ENCODE data around the gene UIMC1. TPM values are rescaled to one million over a fixed set of nuclear protein-coding genes. Genes with fewer than 3 reads are reported as not detected.

The UIMC1 gene
- total RNA-seq, 1 donor from 2014 or later, result 40.9 TPM

DNA sequence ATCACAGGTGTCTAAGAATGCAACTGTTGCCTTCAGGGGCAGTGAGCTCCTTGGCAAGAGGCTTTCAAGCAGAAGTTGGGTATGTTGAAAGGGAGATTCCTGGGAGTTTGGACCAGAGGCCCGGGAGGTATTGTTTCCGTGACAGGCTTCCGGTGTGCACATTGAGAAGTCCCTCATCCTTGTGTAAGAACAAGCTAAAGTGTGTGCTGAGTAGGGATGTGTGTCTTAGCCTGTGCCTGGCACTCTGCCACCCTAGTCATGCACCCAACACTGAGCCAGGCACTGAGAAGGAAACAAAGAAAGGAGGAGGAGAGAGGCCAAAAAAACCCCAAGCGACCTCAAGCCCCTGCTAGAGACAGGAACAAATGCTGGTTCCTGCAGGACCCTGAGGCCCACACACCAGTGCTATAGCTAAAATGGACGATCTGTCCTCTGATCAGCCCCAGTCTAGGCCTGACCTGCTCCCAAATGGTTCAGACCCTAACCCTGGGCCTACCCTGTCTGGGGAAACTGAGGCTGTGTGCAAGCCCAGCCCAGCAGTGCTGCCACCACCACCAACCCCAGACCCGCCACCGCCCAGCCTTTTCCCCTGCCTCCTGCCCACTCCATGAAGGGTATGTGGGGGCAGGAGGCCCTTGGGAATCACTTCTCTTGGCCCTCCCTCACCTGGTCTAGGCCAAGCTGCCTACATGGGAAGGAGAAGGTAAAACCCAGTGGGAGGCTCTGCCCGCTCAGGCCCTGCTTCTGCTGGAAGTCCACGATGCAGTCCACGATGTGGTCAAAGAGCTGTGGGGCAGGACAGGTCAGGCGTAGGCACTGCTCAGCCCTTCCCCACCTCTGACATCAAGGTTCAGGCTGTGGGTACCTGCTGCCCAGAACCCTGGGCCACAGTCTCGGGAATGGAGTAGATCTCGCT, 120.0 kb downstream of the UIMC1 start:
- Mint-ChIP-seq H3K27me3 (ENCODE audit: unreplicated experiment) (peaks cover 20% of the 10 kb centered on the region), H3K27ac (ENCODE audit: unreplicated experiment) (no peak overlapping the region), H3K4me1 (ENCODE audit: unreplicated experiment) (peaks cover 15% of the 10 kb centered on the region), H3K36me3 (ENCODE audit: low read depth, unreplicated experiment) (peaks cover 8% of the 10 kb centered on the region), H3K9me3 (ENCODE audit: unreplicated experiment) (no peaks in the 10 kb centered on the region), H3K4me3 (ENCODE audit: unreplicated experiment) (no peak overlapping the region)
- TF ChIP-seq, protein P1, sequence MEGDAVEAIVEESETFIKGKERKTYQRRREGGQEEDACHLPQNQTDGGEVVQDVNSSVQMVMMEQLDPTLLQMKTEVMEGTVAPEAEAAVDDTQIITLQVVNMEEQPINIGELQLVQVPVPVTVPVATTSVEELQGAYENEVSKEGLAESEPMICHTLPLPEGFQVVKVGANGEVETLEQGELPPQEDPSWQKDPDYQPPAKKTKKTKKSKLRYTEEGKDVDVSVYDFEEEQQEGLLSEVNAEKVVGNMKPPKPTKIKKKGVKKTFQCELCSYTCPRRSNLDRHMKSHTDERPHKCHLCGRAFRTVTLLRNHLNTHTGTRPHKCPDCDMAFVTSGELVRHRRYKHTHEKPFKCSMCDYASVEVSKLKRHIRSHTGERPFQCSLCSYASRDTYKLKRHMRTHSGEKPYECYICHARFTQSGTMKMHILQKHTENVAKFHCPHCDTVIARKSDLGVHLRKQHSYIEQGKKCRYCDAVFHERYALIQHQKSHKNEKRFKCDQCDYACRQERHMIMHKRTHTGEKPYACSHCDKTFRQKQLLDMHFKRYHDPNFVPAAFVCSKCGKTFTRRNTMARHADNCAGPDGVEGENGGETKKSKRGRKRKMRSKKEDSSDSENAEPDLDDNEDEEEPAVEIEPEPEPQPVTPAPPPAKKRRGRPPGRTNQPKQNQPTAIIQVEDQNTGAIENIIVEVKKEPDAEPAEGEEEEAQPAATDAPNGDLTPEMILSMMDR (IDR thresholded peaks at IDR 0.05; ENCODE audit: unreplicated experiment), result no peak
- DNase-seq (ENCODE audit: low spot score), result peak; percentile 2

DNA sequence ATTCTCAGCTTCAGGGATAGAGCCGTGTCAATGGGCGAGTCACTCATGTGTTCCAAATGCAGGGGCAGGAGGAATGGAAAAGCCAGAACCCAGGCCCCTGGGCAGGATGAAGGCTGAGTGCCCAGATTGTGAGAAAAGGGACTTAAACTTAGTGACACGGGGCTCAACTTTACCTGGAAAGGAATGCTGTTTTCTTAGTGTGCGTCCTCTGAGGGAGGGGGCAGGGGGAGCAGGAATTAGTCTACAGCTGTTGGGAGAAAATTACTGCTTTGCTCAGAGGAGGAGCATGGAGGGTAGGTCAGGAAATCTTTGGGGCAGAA, 122.0 kb downstream of the UIMC1 start:
- H3K27me3 Mint-ChIP-seq (ENCODE audit: unreplicated experiment), result peaks cover 15% of the 10 kb centered on the region
- H3K27ac Mint-ChIP-seq (ENCODE audit: unreplicated experiment), result no peak overlapping the region
- TF ChIP-seq, protein P1 (IDR thresholded peaks at IDR 0.05; ENCODE audit: unreplicated experiment), result no peak
- no peak for DNase-seq (ENCODE audit: low spot score)
- no peak overlapping the region for H3K4me3 Mint-ChIP-seq (ENCODE audit: unreplicated experiment)
- H3K4me1 Mint-ChIP-seq (ENCODE audit: unreplicated experiment), result peaks cover 15% of the 10 kb centered on the region
- no peaks in the 10 kb centered on the region for H3K9me3 Mint-ChIP-seq (ENCODE audit: unreplicated experiment)
- H3K36me3 Mint-ChIP-seq (ENCODE audit: low read depth, unreplicated experiment), result peaks cover 8% of the 10 kb centered on the region

DNA sequence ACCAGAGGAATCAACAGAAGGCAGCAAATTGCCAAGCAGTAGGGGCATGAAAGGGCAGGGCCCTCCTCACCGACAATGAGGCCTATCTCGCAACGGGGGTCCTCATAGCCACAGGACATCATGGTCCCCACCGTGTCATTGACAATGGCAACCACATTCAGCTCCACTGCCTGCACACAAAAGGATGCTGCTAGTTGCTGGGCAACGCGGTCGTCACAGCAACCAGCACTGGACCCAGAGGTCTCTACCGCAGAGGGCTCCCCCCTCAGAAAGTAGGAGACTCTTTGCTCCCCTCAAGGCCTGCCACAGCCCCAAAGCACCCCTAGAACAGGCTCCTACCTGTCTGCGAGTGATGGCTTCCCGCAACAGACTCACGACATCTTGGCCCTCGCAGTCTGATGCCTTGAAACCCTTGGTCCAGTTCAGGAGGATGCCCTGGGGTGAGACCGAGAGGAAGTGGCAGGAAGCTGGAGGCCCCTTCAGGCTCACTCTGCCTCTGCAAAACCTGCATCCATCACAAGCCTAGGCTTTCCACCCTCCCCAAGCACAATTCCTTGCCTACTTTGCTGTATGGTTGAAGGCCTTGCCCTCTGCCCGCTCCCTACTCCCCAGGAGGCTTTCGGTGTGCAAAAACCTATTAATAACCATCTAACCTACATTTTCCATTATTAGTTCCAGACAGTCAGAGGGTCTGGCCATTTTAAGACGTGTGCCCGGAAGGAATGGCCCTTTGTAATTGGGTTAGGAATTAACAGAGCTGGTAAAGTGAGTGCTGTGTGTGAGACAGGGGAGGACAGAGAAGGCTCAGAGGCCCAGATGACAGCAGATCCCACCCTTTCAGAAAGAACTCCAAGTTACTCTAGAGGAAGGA, 122.6 kb downstream of the UIMC1 start:
- Mint-ChIP-seq H3K36me3 (ENCODE audit: low read depth, unreplicated experiment) (peaks cover 8% of the 10 kb centered on the region), H3K27ac (ENCODE audit: unreplicated experiment) (no peak overlapping the region), H3K4me1 (ENCODE audit: unreplicated experiment) (peaks cover 15% of the 10 kb centered on the region), H3K9me3 (ENCODE audit: unreplicated experiment) (no peaks in the 10 kb centered on the region), H3K27me3 (ENCODE audit: unreplicated experiment) (peaks cover 15% of the 10 kb centered on the region), H3K4me3 (ENCODE audit: unreplicated experiment) (peak overlapping the region; percentile 3)
- TF ChIP-seq, protein P1 (IDR thresholded peaks at IDR 0.05; ENCODE audit: unreplicated experiment), result no peak
- DNase-seq (ENCODE audit: low spot score), result no peak

DNA sequence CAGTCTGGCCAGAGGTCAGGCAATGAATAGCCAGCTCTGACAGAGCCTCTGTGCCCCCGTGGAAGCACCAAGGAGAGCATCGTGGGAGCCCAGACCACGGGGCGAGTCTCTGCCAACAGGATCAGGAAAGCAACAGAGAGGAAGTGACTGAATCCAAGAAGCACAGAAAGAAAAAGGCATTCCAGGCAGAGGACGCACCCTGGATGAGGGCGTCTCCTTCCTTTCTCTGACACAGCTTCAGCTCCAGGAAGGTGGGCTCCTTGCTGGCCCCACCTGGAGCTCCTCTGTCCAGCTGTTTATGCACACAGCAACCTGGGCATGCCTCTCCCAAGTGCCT, 124.0 kb downstream of the UIMC1 start:
- Mint-ChIP-seq H3K4me3 (ENCODE audit: unreplicated experiment) (no peak overlapping the region), H3K9me3 (ENCODE audit: unreplicated experiment) (no peaks in the 10 kb centered on the region), H3K27me3 (ENCODE audit: unreplicated experiment) (peaks cover 13% of the 10 kb centered on the region), H3K36me3 (ENCODE audit: low read depth, unreplicated experiment) (peaks cover 8% of the 10 kb centered on the region), H3K27ac (ENCODE audit: unreplicated experiment) (no peak overlapping the region), H3K4me1 (ENCODE audit: unreplicated experiment) (peaks cover 15% of the 10 kb centered on the region)
- no peak for DNase-seq (ENCODE audit: low spot score)
- TF ChIP-seq, protein P1 (IDR thresholded peaks at IDR 0.05; ENCODE audit: unreplicated experiment), result no peak

Measured in endothelial cell (in vitro differentiated cells).